Activated naive CD4-positive, alpha-beta T cell treated with anti-CD3 and anti-CD28 coated beads, Interleukin-2, amount 50 U/mL, for 24 hours (primary cell): ENCODE data around the gene TNNI2.

Source experiments
- H3K27ac Mint-ChIP-seq: one replicate; pipeline ENCODE4 v1.8.0; 2021; ENCODE audit warnings: mild to moderate bottlenecking, mixed read lengths
- H3K27me3 Mint-ChIP-seq: one replicate; pipeline ENCODE4 v1.8.0; 2021; ENCODE audit warnings: mixed read lengths
- H3K36me3 Mint-ChIP-seq: one replicate; pipeline ENCODE4 v1.8.0; 2021; ENCODE audit warnings: mixed read lengths
- H3K4me1 Mint-ChIP-seq: one replicate; pipeline ENCODE4 v1.8.0; 2021; ENCODE audit warnings: mixed read lengths
- H3K4me3 Mint-ChIP-seq: one replicate; pipeline ENCODE4 v1.8.0; 2021; ENCODE audit warnings: mild to moderate bottlenecking, mixed read lengths
- H3K9me3 Mint-ChIP-seq: one replicate; pipeline ENCODE4 v1.8.0; 2021; ENCODE audit warnings: mixed read lengths

Gene TNNI2

DNA sequence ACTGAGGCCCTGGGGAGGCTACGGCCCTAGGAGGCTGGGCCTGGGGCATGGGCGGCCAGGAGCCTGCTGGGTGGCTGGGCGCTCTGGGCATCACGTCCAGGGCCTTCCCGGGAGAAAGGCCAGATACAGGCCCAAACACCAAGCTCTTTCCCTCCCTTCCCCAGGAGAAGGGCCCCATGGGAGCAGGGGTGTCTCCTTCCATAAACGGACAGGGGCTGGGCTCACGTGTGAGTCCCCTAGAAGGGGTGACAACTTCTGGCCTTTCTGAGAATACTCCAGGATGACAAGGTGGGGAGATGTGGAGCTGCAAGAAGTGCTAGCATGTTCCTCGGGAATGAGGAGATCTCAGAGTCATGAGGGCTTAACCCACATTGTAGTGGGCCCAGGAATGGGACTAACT lies 23.5 kb upstream of the TNNI2 start:
- no peaks in the 10 kb centered on the region for H3K27me3 Mint-ChIP-seq
- no peaks in the 10 kb centered on the region for H3K4me1 Mint-ChIP-seq
- no peak overlapping the region for H3K4me3 Mint-ChIP-seq
- no peaks in the 10 kb centered on the region for H3K36me3 Mint-ChIP-seq
- no peak overlapping the region for H3K27ac Mint-ChIP-seq
- H3K9me3 Mint-ChIP-seq = no peaks in the 10 kb centered on the region

DNA sequence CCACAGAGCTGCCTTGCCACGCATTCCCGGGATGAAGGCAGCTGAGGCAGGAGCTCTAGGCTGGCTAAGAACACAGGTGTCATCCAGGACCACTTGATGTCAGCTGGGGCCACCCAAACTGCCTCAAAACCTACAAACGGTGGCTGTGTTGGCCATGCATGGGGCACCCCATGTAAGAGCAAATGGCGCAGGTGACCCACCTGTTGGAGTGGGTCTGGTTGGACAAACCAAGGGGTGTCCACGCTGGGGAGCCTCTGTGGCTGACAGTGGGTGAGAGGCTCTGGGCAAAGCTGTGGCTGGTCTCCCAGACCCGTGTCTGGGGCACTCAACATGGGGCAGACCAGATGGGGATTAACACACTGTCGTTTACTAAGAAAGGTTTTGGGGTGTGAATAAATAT lies 23.0 kb upstream of the TNNI2 start:
- Mint-ChIP-seq H3K36me3 (no peaks in the 10 kb centered on the region), H3K4me1 (no peaks in the 10 kb centered on the region), H3K27me3 (no peaks in the 10 kb centered on the region), H3K4me3 (no peak overlapping the region), H3K9me3 (no peaks in the 10 kb centered on the region), H3K27ac (no peak overlapping the region)

DNA sequence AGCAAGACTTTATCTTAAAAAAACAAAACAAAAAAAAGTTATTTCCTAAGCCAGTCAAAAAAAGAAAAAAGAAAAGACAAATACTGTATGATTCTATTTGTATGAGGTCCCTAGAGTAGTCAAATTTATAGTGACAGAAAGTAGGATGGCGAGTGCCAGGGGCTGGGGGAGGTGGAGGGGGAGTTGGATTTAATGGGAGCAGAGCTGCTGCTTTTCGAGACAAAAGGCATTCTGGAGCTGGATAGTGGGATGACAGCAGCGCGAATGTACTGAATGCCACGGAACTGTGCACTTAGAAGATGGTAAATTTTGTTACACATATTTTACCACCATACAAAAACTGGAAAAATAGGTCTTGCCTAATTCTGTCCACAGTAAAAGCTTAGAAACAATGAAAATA lies 21.8 kb upstream of the TNNI2 start:
- Mint-ChIP-seq H3K27ac (no peak overlapping the region), H3K4me1 (no peaks in the 10 kb centered on the region), H3K27me3 (no peaks in the 10 kb centered on the region), H3K36me3 (no peaks in the 10 kb centered on the region), H3K9me3 (no peaks in the 10 kb centered on the region), H3K4me3 (no peak overlapping the region)

DNA sequence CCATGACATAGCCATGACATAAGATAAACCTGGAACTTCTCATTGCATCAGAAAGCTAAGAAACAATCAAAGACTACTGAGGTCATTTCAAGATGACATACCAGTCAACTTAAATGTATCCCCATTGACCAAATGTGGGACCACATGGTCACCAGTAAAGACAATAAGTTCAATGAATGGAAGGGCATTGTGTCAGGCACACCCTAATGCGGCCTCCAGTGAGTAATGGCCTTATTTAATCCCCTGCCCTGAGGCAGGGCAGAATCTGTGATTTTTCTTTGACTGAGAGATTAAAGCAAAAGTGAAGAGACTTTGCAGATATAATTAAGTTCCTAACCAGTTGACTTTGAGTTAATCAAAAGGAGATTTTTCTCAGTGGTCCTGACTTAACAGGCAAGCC lies 21.3 kb upstream of the TNNI2 start:
- Mint-ChIP-seq H3K4me3 (no peak overlapping the region), H3K27ac (no peak overlapping the region), H3K9me3 (no peaks in the 10 kb centered on the region), H3K4me1 (no peaks in the 10 kb centered on the region), H3K36me3 (no peaks in the 10 kb centered on the region), H3K27me3 (no peaks in the 10 kb centered on the region)

DNA sequence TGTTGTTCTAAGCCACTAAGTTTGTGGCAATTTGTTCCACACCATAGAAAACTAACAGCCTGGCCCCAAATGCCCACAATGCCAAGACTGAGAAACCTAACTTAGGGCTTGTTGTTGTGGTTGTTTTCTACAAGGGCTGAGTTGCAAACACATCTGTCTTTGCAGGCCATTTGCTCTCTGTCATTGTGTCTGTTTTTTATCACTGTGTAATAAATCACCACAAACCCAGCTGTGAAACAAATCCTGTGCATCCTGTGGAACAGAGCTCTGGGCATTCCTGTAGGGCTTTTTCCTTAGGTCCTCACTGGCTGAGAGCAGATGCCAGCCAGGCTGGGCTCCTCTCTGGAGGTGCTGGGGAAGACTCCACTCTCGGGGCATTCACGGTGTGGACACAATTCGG lies 19.7 kb upstream of the TNNI2 start:
- Mint-ChIP-seq H3K27ac (no peak overlapping the region), H3K9me3 (no peaks in the 10 kb centered on the region), H3K4me1 (no peaks in the 10 kb centered on the region), H3K4me3 (no peak overlapping the region), H3K27me3 (no peaks in the 10 kb centered on the region), H3K36me3 (no peaks in the 10 kb centered on the region)

DNA sequence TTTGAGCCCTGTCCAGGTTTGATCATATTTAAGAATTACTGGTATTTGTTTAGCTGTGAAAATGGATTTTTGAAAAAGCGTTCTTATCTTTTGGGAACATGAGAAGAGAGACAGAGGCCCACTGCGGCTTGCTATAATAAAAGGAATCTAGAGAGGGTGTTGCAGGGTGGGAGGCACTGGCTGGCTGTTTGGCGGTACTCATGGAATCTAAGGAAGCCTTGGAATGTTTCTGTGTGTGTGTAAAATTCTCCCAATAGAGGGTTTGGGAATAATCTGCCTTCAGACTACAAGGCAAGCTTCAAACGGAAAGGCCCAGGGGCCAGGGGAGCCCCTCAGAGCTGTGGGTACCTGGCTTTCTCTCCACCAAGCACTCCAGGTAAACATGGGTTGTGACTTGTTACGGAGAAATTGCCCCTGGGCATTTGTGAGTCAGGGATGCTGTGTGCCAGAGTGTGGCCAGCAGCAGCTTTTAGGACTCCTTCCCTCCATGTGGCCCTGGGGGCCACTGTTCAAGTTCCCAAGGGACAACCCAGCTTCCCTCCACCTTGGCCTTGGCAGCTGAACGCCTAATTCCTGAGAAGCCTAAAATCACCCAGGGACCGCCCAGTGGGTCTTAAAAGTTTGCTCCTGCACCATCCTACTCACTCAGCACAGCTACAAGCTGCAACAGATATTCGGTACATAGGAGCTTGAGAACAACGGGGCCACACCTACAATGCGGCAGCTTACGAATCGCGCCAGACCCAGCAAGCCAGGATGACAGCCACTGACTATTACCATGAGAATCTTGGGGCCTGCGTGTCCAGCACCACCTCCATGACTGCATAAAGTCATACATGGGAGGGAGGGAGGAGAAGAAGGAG lies 18.1 kb upstream of the TNNI2 start:
- H3K4me3 Mint-ChIP-seq = no peak overlapping the region
- H3K36me3 Mint-ChIP-seq = no peaks in the 10 kb centered on the region
- no peaks in the 10 kb centered on the region for H3K4me1 Mint-ChIP-seq
- no peaks in the 10 kb centered on the region for H3K9me3 Mint-ChIP-seq
- H3K27ac Mint-ChIP-seq = no peak overlapping the region
- no peaks in the 10 kb centered on the region for H3K27me3 Mint-ChIP-seq

DNA sequence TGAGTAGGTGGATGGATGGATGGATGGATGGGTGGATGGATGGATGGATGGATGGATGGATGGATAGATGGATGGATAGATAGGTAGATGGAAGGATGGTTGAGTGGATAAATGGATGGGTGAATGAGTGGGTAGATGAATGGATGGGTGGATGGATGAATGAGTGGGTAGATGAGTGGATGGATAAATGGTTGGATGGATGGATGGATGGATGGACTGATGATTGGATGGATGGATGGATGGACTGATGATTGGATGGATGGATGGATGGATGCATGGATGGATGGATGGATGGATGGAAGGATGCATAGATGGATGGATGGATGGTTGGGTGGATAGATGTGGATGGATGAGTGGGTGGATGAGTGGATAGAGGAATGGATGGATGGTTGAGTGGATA lies 17.2 kb upstream of the TNNI2 start:
- Mint-ChIP-seq H3K4me3 (no peak overlapping the region), H3K9me3 (no peaks in the 10 kb centered on the region), H3K36me3 (no peaks in the 10 kb centered on the region), H3K4me1 (no peaks in the 10 kb centered on the region), H3K27me3 (no peaks in the 10 kb centered on the region), H3K27ac (no peak overlapping the region)

DNA sequence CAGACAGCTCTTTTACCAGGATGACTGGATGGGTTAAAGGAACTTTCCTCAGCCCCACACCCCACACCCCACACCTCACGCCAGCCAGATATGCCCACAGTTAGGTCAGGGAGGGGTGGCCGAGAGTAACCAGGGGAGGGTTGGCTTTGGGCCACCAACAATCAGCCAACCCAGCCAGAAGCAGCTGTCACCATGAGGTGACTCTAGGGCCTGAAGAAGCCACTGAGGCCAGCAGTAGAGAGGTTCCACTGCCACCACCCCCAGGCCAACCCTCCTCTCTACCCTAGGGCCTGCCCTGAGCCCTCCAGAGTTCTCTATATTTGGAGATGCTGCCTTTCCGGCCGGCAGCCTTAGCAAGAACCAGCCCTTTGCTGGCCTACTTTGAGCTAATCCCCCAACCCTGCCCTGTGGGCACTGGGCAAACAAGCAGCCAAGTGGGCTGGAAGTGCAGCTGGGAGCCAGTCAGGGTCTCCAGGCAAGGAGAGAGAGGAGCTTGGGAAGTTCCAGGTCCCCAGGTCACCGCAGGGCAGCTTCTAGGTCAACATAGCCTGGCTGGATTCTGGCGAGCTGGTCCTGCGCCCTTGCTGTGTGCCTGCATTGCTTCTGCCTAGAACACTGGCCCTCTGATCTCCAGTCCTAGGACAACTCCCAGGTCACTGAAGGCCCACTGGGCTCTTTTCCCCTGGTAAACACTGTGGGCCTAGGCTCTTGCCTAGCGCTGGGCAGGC lies 16.0 kb upstream of the TNNI2 start:
- H3K27ac Mint-ChIP-seq = no peak overlapping the region

DNA sequence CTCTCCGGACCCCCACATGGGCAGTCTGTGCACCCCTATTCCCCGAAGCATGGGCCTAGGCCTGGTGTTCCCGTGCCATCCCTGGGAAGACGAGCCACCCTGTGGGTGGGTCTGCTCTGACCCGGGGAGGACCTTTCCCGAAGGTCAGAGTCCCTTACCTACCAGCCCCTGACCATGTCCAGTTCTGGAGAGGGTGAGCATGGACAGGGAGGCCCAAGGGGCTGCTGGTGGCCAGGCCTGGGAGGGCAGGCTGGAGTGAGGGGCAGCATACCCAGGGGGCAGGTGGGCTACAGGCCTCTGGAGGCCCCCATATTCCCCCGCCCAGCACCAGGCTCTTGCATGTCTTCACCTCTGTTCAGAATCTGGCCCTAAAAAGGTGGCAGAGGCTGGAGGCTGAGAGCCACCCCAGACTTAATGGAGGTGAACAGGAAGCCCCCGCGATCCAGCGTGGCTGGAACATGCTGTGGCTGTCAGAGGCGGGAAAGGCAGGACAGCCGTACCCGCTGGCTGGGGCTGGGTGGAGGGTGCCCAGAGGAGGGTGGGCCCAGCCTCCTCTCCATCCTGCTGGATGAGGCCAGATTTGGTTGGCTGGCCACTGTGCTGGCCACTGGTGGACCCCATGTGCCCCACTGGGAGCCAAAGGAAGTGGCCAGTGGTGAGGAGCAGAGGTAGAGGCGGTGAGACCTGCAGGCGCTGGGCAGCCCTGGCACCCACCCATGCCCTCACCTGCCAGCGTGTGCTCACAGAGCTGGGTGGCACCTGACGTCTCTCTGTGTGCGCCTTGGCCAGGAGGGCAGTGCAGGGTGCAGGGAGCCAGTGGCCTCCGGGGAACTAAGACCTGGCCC lies 15.2 kb upstream of the TNNI2 start:
- H3K36me3 Mint-ChIP-seq = no peaks in the 10 kb centered on the region
- no peaks in the 10 kb centered on the region for H3K4me1 Mint-ChIP-seq
- H3K27ac Mint-ChIP-seq = peak overlapping the region; percentile 74
- H3K4me3 Mint-ChIP-seq = no peak overlapping the region
- no peaks in the 10 kb centered on the region for H3K9me3 Mint-ChIP-seq
- H3K27me3 Mint-ChIP-seq = no peaks in the 10 kb centered on the region

More for the DNA sequence above, 16.0 kb upstream of the TNNI2 start:
- H3K36me3 Mint-ChIP-seq = no peaks in the 10 kb centered on the region
- no peaks in the 10 kb centered on the region for H3K9me3 Mint-ChIP-seq
- H3K4me3 Mint-ChIP-seq = no peak overlapping the region
- no peaks in the 10 kb centered on the region for H3K4me1 Mint-ChIP-seq
- no peaks in the 10 kb centered on the region for H3K27me3 Mint-ChIP-seq

DNA sequence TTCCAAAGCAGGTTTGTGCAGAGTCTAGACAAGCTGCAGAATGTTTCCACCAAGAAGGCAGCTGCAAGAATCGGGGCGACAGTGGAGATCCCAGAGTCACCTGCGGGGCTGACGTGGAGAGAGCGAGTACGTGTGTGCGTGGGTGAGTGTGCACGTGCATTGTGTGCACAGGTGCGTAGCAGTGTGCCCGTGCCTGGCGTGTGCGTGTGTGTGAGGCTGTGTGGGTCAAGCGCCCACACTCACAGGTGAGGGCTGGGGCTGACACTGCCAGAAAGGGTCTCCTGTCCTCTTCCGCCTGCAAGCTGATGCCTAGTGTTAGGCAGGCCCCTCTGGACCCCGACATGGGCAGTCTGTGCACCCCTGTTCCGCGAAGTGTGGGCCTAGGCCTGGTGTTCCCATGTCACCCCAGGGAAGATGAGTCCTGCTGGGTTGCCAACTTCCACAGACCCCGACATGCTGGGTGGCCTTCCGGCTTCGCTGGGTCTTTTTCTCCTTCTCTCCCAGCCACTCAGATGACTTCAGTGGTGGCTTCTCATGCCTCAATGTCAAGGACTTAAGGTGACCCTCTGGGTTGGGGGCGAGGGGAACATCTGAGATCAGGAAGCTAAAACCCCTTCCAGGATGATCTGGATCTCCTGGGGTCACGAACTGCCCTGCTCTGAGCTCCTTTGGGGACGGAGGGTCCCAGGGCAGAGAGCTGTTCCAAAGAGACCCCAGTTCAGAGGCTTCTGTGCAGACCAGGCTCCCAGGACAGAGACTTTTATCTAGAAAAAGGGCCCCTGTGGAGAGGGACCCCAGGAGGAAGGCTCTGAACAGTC lies 14.4 kb upstream of the TNNI2 start:
- H3K4me3 Mint-ChIP-seq = no peak overlapping the region
- H3K36me3 Mint-ChIP-seq = no peaks in the 10 kb centered on the region
- H3K4me1 Mint-ChIP-seq = no peaks in the 10 kb centered on the region
- H3K27me3 Mint-ChIP-seq = no peaks in the 10 kb centered on the region
- no peaks in the 10 kb centered on the region for H3K9me3 Mint-ChIP-seq
- H3K27ac Mint-ChIP-seq = peak overlapping the region; percentile 74

DNA sequence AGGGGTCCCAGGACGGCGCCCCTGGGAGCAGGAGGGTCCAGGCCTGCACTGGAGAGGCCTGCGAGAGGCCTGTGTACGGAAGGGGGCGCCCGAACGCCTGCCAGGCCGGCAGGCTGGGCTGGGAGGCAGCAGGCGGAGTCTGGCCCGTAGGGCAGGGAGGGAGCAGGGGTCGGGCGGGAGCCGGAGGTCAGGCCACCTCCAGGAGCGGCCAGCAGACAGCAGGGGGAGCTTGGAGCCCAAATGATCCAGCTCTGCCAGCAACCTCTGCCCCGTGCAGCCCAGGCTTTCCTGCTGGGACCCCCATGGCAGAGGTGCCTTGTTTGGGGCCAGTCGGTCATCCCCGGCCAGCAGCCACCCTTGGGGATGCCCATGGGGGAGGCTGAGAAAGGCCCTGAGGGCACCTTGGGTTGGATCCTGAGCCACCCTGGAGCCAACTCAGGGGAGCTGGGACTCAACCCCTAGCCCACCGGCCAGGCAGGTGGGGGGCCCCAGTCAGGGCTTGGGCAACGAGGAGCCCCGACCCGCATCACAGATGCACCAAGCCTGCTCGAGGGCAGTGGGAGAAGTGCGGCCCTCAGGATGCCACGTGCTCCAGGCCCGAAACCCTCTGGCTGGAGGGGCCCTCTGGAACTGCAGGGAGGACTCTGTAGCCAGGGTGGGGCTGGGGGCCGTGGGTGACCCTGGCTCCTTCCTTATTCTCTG lies 13.6 kb upstream of the TNNI2 start:
- Mint-ChIP-seq H3K36me3 (no peaks in the 10 kb centered on the region), H3K9me3 (no peaks in the 10 kb centered on the region), H3K27me3 (no peaks in the 10 kb centered on the region), H3K4me1 (no peaks in the 10 kb centered on the region), H3K27ac (no peak overlapping the region), H3K4me3 (no peak overlapping the region)

DNA sequence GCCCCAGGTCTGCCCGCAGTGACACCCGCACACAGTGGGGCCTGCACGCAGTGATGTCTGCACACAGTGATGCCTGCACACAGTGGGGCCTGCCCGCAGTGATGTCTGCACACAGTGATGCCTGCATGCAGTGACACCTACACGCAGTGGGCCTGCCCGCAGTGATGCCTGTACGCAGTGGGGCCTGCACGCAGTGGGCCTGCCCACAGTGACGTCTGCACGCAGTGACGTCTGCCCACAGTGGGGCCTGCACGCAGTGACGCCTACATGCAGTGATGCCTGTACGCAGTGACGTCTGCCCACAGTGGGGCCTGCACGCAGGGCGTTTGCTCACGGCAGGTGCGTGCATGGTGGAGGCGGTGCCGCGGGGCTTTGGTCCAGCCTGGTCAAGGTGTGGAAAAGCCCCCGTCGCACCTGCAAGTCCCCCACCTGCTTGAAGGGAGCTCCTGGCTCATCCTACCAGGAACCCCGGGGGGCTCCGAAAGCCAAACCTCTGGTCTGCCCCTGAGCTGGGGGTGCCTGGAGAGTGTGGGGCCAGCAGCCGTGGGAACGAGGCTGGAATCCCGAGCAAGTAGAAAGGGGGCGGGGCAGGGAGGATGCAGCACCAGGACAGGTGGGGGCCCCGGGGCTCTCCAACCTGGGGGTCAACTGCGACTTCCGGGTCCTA lies 12.9 kb upstream of the TNNI2 start:
- H3K9me3 Mint-ChIP-seq = no peaks in the 10 kb centered on the region
- no peaks in the 10 kb centered on the region for H3K36me3 Mint-ChIP-seq
- H3K27ac Mint-ChIP-seq = no peak overlapping the region
- no peaks in the 10 kb centered on the region for H3K27me3 Mint-ChIP-seq
- no peaks in the 10 kb centered on the region for H3K4me1 Mint-ChIP-seq
- H3K4me3 Mint-ChIP-seq = no peak overlapping the region

DNA sequence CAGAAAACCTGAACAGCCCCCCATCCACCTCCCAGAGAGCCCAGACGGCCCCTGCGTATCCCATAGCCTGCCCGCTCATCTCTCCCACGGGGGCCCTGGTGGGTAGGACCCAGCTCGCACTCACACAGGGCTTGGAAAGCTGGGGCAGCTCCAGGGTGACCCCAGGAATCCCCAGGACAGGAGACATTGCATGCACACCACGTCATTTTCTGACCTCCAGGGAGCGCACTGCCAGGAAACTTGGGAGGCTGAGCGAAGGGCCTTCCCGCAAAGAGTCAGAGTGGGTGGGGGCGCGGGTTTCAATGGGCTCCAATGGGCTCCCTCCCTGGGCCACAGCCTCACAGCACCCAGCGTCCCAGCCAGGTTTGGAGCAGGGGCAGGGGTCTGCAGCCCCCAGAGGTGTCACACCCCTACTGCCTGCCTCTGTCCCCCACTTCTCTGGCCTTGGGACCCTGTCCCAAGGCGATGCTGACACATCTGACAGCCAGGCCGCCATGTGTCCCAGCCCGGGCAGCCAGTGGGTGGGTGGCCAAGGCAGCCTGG lies 12.2 kb upstream of the TNNI2 start:
- no peaks in the 10 kb centered on the region for H3K27me3 Mint-ChIP-seq
- H3K27ac Mint-ChIP-seq = no peak overlapping the region
- no peak overlapping the region for H3K4me3 Mint-ChIP-seq
- no peaks in the 10 kb centered on the region for H3K9me3 Mint-ChIP-seq
- H3K4me1 Mint-ChIP-seq = no peaks in the 10 kb centered on the region
- H3K36me3 Mint-ChIP-seq = no peaks in the 10 kb centered on the region
